HFF-Myc (cell line): ENCODE data around the gene ITPKA.

Experiments
- DNase-seq: peaks from one replicate; pipeline ENCODE4 v3.0.0-alpha.2; 2011; ENCODE audit warnings: low read depth; ENCODE audit errors: extremely low read depth
- H3K4me3 ChIP-seq: replicated peaks from 2 replicates; pipeline ENCODE4 v1.5.1; 2011; ENCODE audit warnings: low read depth, mild to moderate bottlenecking, control low read depth, low read length
- TF ChIP-seq, protein P1 (sequence below): IDR thresholded peaks from 2 replicates; pipeline ENCODE4 v1.5.1; 2012; ENCODE audit warnings: mild to moderate bottlenecking, low read depth, low read length, control low read depth; ENCODE audit errors: missing control alignments

Gene ITPKA

GRCh38 chr15:41490355-41490754 lies 3.3 kb upstream of the ITPKA start:
- TF ChIP-seq, protein P1, sequence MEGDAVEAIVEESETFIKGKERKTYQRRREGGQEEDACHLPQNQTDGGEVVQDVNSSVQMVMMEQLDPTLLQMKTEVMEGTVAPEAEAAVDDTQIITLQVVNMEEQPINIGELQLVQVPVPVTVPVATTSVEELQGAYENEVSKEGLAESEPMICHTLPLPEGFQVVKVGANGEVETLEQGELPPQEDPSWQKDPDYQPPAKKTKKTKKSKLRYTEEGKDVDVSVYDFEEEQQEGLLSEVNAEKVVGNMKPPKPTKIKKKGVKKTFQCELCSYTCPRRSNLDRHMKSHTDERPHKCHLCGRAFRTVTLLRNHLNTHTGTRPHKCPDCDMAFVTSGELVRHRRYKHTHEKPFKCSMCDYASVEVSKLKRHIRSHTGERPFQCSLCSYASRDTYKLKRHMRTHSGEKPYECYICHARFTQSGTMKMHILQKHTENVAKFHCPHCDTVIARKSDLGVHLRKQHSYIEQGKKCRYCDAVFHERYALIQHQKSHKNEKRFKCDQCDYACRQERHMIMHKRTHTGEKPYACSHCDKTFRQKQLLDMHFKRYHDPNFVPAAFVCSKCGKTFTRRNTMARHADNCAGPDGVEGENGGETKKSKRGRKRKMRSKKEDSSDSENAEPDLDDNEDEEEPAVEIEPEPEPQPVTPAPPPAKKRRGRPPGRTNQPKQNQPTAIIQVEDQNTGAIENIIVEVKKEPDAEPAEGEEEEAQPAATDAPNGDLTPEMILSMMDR = no peak
- DNase-seq = peak; percentile 93

DNA sequence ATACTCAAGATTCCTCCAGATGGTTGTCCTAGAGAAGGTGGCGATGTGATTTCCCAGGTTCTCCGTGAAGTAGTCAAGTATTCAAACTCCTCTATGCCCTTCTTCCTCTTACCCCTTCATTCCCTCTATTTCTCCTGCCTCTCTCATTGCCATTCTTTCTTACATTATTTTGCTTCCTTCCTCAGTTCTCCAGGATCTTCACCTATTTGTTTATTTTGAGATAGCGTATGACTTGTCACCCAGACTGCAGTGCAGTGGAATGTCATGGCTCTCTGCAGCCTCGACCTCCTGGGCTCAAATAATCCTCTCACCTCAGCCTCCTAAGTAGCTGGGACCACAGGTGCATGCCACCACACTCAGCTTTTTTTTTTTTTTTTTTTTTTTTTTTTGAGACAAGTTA lies 1.8 kb upstream of the ITPKA start:
- no peak overlapping the region for H3K4me3 ChIP-seq
- DNase-seq = no peak
- TF ChIP-seq, protein P1 = no peak

More at GRCh38 chr15:41490355-41490754, 3.3 kb upstream of the ITPKA start:
- H3K4me3 ChIP-seq = no peak overlapping the region

DNA sequence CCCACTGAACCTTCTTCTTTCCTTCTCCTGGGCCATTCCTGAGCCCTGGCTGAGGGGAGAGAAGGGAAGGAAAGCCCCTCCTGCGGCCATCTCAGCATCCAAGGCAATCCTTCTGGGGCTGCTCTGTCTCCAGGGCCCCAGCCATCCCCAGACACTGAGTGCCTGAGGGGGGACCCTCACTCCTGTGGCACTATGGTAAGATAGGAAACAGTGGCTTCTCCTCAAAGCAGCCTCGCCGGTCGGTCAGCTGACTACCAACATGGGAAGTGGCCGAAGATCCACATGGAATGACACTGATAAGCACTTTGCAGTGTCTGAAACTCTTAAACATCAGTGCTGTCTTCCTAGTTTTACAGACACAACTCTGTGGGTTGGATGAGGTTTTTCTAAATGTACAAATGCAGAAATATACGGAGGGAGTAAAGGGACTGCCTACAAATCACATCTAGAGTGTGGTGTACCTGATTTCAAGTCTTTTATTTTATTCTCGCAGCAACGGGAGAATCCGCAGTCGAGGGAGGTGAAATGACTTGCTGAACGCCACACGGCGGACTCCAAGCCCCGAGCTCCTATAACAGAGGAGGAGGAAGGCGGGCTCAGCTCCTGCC lies 973 bp upstream of the ITPKA start:
- TF ChIP-seq, protein P1 = no peak
- peak overlapping the region; percentile 45 for H3K4me3 ChIP-seq
- DNase-seq = no peak

DNA sequence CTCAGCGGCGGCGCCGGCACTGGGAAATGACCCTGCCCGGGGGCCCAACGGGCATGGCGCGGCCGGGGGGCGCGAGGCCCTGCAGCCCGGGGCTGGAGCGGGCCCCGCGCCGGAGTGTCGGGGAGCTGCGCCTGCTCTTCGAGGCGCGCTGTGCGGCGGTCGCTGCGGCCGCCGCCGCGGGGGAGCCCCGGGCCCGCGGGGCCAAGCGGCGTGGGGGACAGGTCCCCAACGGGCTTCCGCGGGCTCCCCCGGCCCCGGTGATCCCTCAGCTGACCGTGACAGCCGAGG lies 172 bp downstream of the ITPKA start:
- peak overlapping the region; percentile 34 for H3K4me3 ChIP-seq
- DNase-seq = no peak
- TF ChIP-seq, protein P1 = no peak

DNA sequence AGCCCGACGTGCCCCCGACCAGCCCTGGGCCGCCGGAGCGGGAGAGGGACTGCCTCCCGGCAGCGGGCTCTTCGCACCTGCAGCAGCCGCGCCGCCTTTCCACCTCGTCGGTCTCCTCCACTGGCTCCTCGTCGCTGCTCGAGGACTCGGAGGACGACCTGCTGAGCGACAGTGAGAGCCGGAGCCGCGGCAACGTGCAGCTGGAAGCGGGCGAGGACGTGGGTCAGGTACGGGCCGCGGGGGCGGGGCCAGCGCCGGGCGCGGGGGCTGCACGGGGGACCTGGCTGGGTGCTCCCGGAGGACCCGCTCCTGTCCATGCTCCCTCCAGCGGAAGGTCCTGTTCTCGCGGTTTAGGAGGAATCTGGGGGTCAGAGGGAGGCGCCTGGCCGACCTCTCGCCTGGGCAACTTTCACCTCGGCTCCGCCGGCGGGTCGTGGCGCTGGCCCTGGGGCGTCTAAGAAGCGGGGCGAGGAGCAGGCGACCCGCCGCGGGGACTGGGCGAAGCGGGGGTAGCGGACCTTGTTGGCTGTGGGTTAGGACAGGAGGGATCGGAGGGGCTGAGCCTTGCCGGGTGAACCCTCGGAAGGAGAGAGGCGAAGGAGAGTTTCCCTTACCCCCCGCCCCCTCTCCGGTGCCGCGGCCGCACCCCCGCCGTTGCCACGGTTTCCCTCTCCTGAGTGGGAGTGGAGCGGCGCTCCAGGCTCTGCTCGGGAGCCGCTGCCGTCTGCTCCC lies 682 bp downstream of the ITPKA start:
- peak overlapping the region; percentile 34 for H3K4me3 ChIP-seq
- TF ChIP-seq, protein P1 = no peak
- DNase-seq = no peak

DNA sequence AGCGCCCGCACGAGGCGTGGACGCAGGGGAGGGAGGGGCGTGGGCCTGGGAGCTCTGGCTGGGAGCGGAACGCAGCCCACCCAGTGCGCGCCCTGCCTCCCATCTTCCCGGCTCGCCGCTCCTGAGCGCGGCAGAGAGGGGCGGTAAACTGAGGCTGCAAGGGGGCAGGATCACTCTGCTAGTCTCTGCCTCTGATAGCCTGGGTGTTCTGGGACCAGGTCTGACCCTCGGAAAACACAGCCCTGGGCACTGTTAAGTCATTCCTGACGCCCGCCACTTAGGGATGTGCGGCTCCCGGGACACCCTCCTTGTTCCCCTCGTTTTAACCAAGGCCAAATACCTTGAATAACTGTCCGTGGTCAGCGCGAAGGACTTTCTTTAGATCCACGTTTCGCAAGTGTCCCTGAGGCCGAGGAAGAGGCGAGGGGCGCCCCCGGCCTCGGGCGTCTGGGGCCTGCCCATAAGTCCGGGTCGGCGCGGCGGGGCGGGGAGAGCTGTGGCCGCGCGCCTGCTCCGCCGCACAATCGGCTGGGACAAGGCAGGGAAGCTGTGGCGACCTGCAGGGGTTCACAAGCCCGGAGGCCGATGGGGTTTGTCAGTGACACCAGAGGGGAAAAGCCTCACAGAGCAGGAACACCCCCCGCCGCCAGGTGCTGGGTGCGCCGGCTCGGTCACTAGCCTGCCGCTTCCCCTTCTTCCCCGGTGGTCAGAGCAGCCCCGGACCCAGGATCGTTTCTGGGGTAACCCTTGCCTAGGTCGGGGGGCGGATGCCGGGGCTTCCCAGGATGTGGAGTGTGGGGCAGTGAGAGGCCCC lies 1.5 kb downstream of the ITPKA start:
- peak overlapping the region; percentile 34 for H3K4me3 ChIP-seq
- DNase-seq = no peak
- TF ChIP-seq, protein P1 = no peak
